ENCODE data around the gene FBLN2. TPM values are rescaled to one million over a fixed set of nuclear protein-coding genes. Genes with fewer than 3 reads are reported as not detected.

Gene FBLN2
- total RNA-seq, 2 donors from 2014 or later = 10.5 to 24.1 TPM

GRCh38 chr3:13653631-13654279, 104.8 kb downstream of the FBLN2 start:
- H3K4me3 ChIP-seq = no peak overlapping the region
- H3K9me3 ChIP-seq = no peaks in the 10 kb centered on the region
- DNase-seq = no peak
- intact Hi-C loops (cut with DNase I) = loop anchor here (5.0 kb wide), 1 partner anchor 561 kb away; no protein-coding TSS in a partner anchor
- TF ChIP-seq, protein P1, sequence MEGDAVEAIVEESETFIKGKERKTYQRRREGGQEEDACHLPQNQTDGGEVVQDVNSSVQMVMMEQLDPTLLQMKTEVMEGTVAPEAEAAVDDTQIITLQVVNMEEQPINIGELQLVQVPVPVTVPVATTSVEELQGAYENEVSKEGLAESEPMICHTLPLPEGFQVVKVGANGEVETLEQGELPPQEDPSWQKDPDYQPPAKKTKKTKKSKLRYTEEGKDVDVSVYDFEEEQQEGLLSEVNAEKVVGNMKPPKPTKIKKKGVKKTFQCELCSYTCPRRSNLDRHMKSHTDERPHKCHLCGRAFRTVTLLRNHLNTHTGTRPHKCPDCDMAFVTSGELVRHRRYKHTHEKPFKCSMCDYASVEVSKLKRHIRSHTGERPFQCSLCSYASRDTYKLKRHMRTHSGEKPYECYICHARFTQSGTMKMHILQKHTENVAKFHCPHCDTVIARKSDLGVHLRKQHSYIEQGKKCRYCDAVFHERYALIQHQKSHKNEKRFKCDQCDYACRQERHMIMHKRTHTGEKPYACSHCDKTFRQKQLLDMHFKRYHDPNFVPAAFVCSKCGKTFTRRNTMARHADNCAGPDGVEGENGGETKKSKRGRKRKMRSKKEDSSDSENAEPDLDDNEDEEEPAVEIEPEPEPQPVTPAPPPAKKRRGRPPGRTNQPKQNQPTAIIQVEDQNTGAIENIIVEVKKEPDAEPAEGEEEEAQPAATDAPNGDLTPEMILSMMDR (IDR thresholded peaks at IDR 0.05) = no peak
- no peaks in the 10 kb centered on the region for H3K36me3 ChIP-seq
- peaks cover 10% of the 10 kb centered on the region for H3K27me3 ChIP-seq
- H3K9ac ChIP-seq (ENCODE audit: low read depth in 2 of 2, low read length in 2 of 2) = no peak overlapping the region
- H3K27ac ChIP-seq = no peak overlapping the region
- H3K4me1 ChIP-seq = peaks cover 5% of the 10 kb centered on the region

- H3K9me3 ChIP-seq = no peaks in the 10 kb centered on the region
- H3K27me3 ChIP-seq = peaks cover 10% of the 10 kb centered on the region
- TF ChIP-seq, protein P1 (IDR thresholded peaks at IDR 0.05) = no peak
- no peak for DNase-seq
- no peak overlapping the region for H3K27ac ChIP-seq
- H3K9ac ChIP-seq (ENCODE audit: low read depth in 2 of 2, low read length in 2 of 2) = no peak overlapping the region
- peaks cover 5% of the 10 kb centered on the region for H3K4me1 ChIP-seq
- intact Hi-C loops (cut with DNase I) = loop anchor here (5.0 kb wide), 1 partner anchor 562 kb away; no protein-coding TSS in a partner anchor
- H3K4me3 ChIP-seq = no peak overlapping the region
- H3K36me3 ChIP-seq = no peaks in the 10 kb centered on the region
Measured at GRCh38 chr3:13654330-13655060, 105.6 kb downstream of the FBLN2 start.

DNA sequence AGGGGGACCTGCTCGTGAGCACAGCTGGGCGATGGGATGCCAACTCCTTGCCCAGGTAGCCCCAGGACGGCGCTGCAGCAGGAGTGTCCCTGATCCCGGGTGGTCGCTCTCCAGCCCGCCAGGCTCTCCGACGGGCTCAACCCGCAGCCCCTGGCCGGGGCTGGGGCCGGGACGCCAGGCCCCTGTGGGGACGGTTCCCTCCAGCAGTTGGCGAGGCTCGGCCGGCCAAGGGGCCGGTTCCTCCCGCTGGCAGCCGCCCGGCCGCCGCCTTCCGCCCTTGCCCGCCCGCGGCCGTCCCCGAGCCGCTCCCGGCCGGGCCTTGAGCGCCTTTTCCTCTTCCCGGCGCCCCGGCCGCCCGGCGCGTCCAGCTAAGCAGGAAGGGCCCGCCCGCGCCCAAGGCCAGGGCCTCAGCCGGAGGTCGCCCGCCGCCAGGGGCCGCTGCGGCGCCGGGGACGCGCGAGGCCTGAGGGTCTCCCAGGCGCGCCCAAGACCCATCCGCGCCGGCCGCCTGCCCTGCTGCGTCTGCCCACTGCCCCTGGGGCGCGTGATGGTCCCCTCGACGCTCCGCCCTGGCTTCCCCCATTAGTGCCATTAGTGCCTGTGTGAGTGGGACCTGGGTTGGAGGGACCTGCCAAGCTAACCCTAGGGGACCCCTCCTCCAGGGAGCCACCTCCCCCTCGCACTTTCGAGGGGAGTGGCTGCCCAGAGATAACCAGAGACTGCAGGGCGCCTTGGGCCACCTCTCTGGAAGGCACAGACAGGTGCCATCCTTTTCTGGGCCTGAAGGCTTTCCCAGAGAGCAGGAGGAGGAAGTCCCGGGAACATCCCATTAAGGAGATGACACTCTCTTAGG, 106.4 kb downstream of the FBLN2 start:
- TF ChIP-seq, protein P1 (IDR thresholded peaks at IDR 0.05) = peak; percentile 24
- DNase-seq = no peak
- H3K4me3 ChIP-seq = no peak overlapping the region
- no peak overlapping the region for H3K27ac ChIP-seq
- no peaks in the 10 kb centered on the region for H3K36me3 ChIP-seq
- H3K4me1 ChIP-seq = peaks cover 5% of the 10 kb centered on the region
- no peak overlapping the region for H3K9ac ChIP-seq (ENCODE audit: low read depth in 2 of 2, low read length in 2 of 2)
- H3K9me3 ChIP-seq = no peaks in the 10 kb centered on the region
- peaks cover 10% of the 10 kb centered on the region for H3K27me3 ChIP-seq
- intact Hi-C loops (cut with DNase I) = no loop called here

- no peak overlapping the region for H3K27ac ChIP-seq
- intact Hi-C loops (cut with DNase I) = no loop called here
Measured at GRCh38 chr3:13656584-13657301, 107.8 kb downstream of the FBLN2 start.

More at GRCh38 chr3:13656584-13657301, 107.8 kb downstream of the FBLN2 start:
- Histone ChIP-seq H3K9ac (ENCODE audit: low read depth in 2 of 2, low read length in 2 of 2) (no peak overlapping the region), H3K9me3 (no peaks in the 10 kb centered on the region), H3K4me3 (no peak overlapping the region), H3K36me3 (no peaks in the 10 kb centered on the region), H3K4me1 (no peaks in the 10 kb centered on the region), H3K27me3 (peaks cover 10% of the 10 kb centered on the region)
- TF ChIP-seq, protein P1 (IDR thresholded peaks at IDR 0.05) = no peak
- DNase-seq = no peak
